AG09309 (cell line): ENCODE measurements around the gene XCL2.

Source experiments
- DNase-seq: peaks from one replicate; pipeline ENCODE4 v3.0.0-alpha.2; 2010; ENCODE audit warnings: low read depth
- H3K4me3 ChIP-seq: 2 replicates; pipeline ENCODE4 v1.5.1; 2011; ENCODE audit warnings: mild to moderate bottlenecking, low read depth, low read length, moderate library complexity; ENCODE audit not compliant: control insufficient read depth
- CTCF ChIP-seq: IDR thresholded peaks from 2 replicates; pipeline ENCODE4 v1.5.1; 2011; ENCODE audit warnings: mild to moderate bottlenecking, low read depth, low read length, inconsistent platforms; ENCODE audit not compliant: insufficient read depth, control insufficient read depth; ENCODE audit errors: missing control alignments

Gene XCL2

DNA sequence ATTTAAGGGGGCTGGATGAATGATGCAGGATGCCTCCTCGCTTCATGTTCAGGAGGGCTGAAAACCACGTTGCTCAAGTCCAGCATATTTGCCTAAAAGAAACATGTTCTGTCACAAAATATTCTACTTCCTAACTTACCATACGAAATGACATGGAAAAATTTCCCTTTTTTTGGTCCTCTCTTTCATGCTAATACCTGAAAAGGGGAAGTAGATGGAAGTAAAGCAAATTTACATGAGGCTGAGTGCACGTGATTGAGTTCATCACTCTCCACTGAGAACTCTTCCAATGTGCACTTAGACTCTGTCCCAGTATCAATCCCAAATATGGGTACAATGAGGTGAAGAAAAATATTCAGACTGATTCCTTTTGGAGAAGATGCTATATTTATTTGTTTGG is 23.0 kb downstream of the XCL2 start:
- no peak for TF ChIP-seq CTCF
- DNase-seq = no peak
- no peak overlapping the region for H3K4me3 ChIP-seq

DNA sequence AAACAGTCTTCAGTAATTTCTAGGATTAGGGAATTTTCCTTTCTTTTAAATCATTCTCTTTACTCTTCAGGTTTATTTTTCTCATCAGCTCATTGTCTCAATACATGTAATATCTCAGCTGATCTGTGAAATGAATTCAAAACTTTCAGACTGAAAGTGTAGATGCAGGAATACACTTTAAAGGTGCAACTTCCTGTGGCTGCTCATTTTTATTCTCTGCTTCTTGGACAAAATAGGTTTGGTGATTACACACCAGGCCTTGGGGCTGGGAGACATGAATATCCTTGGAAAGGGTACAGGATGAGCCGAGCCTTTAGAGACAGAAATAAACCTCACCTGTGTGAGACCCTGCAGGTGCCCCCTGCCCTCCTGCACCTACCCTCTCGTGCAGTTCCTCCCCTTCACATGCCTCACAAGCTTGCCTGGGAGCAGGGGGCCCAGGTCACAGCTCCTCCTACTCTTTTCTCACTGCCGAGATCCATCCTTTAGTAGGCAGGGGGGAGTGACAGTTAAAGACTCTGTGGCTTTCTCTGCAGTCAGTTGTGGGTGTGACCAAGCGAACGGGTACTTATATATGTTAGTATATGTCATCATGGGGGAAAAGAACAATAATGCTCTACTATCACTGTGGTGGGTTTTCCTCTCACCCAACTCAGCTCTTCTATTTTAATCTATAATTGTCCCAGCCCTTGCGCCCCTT is 23.6 kb downstream of the XCL2 start:
- no peak for TF ChIP-seq CTCF
- no peak overlapping the region for H3K4me3 ChIP-seq
- no peak for DNase-seq

GRCh38 chr1:168518813-168519212 is 25.0 kb downstream of the XCL2 start:
- DNase-seq = no peak
- no peak overlapping the region for H3K4me3 ChIP-seq
- TF ChIP-seq CTCF = no peak

- DNase-seq = no peak
- H3K4me3 ChIP-seq = no peak overlapping the region
- no peak for TF ChIP-seq CTCF
Measured at GRCh38 chr1:168518201-168518689, 25.6 kb downstream of the XCL2 start.

DNA sequence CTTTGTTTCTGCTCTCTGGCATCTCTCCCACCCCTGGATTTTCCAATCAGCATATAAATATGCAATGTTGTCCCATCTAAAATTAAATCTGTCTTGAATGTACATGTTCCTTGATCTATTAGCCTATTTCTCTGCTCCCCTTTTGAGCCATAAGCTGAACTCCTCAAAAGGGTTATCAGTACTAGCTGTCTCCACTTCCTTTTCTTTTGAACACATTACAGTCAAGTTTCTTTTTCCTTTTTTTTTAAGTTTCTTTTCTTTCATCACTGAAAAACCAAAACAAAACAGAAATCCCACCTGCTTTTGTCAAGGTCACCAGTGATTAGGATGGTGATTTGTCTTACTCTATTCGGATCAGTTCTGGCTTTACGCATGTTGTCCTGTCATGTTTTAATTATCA is 29.3 kb downstream of the XCL2 start:
- DNase-seq = no peak
- H3K4me3 ChIP-seq = no peak overlapping the region
- TF ChIP-seq CTCF = no peak

DNA sequence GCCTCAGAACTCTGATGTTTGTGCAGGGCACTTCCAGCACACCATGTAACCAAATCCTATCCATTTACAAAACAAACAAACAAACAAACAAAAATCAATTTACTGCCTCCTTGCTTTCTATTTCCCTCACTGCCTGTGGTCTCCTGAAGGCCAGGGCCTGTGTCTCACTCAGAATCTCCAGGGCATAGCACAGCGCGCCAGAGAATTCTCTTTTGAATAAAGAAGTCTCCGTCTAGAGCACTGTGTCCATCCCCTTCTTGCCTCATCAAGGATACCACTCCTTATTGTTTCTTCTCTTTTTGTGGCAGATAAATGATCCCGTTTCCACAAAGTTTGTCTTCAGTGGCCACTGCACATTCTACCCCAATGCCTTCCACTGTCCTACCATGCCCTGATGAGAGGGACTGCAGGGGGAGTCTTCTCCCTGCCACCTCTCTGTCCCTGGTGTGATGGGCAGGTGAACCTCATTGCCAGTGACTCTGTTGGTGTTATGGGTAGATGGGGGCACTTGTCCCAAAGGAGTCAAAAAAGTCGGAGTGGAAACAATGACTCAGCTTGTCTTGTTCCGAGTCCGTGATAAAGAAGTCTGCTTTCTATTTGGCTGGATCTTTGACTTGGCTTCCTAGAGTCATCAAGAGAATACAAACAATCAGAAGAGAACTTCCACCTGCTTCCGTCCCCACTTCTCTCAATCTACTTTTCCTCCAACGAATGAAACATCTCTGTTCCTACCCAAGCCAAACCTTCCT is 30.0 kb downstream of the XCL2 start:
- no peak overlapping the region for H3K4me3 ChIP-seq
- no peak for DNase-seq
- no peak for TF ChIP-seq CTCF
